Ecto neural progenitor cell (in vitro differentiated cells): ENCODE results near the gene NCAPD3.

Experiments
- DNase-seq: peaks from one replicate; pipeline ENCODE4 v3.0.0-alpha.2; 2018; ENCODE audit warnings: low spot score

NCAPD3 gene

DNA sequence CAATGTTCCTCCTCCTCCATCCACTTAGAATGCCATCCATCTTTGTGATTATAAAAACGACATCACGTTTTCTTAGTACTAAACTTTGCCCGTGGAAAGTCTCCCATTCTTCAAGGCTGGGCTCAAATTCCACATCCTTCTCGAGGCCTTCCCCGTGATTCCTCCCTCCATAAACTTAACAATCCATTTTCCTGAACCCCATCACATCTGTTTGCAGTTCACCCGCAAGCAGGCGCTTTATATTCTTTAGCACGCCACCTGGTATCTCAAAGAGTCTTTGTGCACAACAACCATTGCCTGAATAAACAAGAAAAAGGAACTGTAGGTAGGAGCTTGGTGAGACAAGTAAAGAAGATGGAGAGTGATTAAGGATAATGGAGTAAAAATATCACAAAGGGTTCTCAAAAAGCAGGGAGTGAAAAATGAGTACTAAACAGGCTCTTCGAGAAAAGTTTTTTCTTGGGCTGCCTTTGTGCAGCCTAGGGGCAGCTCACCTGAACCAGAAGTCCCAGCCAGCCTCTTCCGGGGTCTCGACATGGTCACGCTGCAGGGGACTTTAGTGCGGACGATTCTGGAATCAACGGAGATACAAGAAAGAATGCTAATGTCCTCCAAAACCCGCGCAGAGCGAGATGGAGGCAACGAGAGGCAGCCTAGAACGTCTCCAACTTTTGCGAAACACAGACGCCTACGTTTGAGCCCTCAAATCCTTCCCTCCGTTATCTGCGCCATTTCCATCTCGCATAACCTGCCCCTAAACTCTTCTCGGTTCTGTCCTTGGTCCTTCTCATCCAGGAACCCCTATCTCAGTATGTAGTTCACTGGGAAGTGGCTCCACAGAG, 28.8 kb upstream of the NCAPD3 start:
- DNase-seq: peak; percentile 57

DNA sequence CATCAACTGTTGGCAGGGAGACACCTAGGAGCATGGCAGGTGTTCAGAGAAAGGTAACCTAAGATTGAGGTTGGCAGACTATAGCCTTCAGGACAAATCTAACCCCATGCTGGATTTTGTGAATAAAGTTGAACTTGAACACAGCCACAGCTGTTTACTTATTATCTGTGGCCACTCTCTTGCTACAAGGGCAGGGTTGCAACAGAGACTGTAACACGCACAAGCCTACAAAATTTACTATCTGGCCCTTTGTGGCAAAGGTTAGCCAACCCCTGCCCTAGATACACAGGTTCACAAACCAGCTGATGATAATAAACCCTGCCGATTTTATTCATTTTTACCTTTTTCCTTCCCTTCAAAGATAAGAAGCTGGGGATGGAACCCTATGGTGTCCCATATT, 26.9 kb upstream of the NCAPD3 start:
- DNase-seq: no peak

DNA sequence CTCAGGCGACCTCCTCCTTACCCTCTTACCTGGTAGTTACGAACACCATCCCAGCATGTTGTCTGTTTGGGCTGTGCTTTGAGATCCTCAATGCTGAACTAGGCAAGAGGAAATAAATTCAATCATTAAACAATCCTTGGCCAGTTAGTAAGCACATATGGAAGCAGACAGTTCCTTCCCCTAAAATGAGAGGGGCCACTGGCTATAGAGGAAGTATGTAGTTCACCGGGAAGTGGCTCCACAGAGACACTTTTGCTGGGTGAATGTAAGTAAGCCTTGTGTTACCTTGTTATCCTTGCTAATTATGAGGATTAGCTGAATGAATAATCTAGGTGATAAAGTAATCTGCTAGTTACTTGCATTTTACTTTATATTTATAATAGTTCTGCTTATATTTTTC, 26.5 kb upstream of the NCAPD3 start:
- no peak for DNase-seq

DNA sequence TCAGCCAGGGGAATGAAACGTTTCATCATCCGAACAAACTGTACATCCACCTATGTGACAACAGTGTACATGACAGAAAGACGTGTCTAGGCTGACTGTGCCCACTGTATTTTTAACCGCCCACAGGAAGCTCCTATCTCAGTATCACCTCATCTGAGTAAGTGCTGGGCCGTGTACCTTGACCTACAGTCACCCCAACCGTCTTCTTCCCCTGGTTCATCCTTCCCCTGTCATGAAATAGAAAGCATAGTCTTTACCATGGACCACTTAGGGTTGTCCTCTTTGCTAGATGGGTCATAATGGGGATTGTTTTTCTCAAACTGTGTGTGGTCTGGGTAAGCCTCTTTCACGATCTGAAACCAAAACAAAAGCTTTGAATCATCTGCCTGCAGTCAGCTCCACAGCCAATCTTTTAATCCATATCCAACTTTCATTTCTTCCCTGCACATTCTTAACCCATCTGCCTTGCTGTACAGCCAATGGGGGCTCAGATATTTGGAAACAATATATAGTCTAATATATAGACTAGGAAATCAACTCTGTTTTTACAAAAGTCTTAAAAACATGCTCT, 25.2 kb upstream of the NCAPD3 start:
- no peak for DNase-seq

GRCh38 chr11:134246678-134247077, 22.9 kb upstream of the NCAPD3 start:
- no peak for DNase-seq

DNA sequence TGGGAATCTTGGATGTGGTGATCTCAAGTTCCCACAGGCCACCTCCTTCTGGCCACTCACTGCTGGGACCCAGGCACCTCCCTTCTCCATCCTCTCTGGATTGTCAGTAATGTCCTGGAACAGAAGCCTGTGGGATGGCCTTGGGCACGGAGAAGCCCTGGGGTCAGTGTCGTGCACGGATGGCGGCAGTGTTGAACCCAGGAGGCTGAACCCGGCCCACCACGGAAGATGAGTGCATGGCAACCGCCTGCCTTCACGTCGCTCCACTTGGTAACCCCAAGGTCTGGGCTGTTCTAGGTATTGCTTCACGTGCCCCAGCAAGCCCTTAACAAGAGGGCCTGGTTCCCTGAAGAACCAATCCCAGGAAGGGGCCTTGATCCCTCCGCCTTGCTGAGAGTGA, 22.3 kb upstream of the NCAPD3 start:
- no peak for DNase-seq

DNA sequence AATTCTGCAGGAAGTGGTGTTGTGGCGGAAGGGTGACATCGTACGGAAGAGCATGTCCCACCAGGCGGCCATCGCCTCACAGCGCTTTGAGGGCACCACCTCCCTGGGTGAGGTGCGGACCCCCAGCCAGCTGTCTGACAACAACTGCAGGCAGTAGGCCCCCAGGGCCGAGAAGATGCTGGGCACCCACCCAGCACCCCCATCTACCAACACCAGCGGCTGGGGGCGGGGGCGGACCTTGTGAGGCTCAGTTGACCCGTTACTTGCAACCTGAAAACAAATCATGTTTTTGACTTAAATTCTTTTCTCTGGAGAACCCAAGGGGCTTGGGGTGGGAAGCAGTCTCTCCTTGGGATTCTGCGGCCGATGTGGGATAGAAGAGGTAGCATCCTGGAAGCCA, 21.7 kb upstream of the NCAPD3 start:
- DNase-seq: no peak

DNA sequence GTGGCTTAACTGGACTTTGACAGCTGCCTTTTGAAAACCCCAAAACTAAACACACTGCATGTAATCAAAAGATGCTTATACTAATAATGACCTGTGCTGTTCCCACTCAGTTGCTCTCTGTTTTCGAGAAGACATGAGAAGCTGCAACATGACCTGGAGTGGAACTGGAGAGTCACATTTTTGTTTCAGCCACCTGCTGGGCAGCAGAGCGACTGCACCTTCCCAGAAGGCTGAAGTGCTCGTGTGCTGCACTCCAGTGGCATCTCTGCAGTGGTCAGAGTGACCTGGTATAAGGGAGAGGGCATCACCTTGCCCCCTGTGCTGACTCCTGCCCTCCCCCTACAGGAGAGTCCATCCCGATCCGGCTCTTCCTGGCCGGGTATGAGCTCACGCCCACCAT, 20.8 kb upstream of the NCAPD3 start:
- no peak for DNase-seq

GRCh38 chr11:134243913-134244312, 20.1 kb upstream of the NCAPD3 start:
- DNase-seq: no peak

DNA sequence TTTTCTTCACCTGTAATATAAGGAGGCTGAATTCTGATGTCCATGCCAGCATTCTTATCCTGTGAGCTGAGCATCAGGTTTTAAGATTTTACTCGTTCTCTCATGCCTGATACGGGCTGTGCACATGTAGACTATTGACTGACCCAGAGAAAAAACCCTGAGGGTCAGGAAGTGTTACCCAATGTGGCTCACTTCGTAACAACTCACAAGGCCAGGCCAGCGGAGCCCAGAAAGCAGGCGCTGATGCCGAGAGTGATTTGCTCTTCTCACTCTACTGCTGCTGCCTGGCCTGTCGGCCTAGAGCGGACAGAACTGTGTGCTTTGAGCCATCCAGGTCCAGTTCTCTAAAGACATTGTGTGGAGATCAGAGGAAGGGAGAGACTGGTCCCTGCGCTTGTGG, 18.6 kb upstream of the NCAPD3 start:
- DNase-seq: no peak

DNA sequence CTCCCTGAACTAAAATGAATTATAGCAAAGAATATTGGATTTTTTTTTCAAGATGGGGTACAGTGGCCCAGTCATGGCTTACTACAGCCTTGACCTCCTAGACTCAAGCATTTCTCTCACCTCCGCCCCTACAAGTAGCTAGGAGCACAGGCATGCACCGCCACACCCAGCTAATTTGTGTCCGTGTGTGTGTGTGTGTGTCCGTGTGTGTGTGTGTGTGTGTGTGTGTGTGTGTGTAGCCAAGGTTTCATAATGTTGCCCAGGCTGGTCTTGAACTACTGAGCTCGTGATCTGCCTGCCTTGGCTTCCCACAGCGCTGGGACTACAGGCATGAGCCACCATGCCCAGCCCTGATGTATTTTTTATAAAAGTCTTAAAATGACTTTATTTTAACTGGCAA, 16.8 kb upstream of the NCAPD3 start:
- no peak for DNase-seq

- no peak for DNase-seq
These were observed 15.2 kb upstream of the NCAPD3 start for GRCh38 chr11:134238956-134239355.

GRCh38 chr11:134237557-134237922, 13.8 kb upstream of the NCAPD3 start:
- DNase-seq: no peak

GRCh38 chr11:134236834-134237556, 13.2 kb upstream of the NCAPD3 start:
- DNase-seq: no peak

DNA sequence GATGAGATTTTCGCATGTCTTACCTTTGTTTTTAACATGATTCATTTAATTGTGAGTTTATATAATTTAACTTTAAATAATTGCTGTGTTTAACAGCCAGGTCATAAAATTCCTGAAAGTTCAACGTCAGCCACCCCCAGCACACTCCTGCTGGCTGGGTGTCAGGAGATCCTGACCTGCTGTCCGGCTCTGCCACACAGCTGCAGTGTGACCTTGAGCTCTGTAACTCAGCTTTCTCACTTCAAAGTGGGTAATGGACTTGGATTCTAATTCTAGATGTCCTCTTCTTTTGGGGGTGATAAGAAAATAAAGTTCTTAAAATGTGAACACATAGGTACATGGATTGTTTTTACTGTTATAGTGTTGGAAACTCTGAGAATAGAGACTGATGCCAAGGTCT, 11.6 kb upstream of the NCAPD3 start:
- DNase-seq: no peak

- no peak for DNase-seq
These were observed 10.0 kb upstream of the NCAPD3 start for GRCh38 chr11:134233729-134234179.

GRCh38 chr11:134231958-134232659, 8.3 kb upstream of the NCAPD3 start:
- DNase-seq: no peak

- DNase-seq: no peak
These were observed 6.6 kb upstream of the NCAPD3 start for GRCh38 chr11:134230339-134230738.

DNA sequence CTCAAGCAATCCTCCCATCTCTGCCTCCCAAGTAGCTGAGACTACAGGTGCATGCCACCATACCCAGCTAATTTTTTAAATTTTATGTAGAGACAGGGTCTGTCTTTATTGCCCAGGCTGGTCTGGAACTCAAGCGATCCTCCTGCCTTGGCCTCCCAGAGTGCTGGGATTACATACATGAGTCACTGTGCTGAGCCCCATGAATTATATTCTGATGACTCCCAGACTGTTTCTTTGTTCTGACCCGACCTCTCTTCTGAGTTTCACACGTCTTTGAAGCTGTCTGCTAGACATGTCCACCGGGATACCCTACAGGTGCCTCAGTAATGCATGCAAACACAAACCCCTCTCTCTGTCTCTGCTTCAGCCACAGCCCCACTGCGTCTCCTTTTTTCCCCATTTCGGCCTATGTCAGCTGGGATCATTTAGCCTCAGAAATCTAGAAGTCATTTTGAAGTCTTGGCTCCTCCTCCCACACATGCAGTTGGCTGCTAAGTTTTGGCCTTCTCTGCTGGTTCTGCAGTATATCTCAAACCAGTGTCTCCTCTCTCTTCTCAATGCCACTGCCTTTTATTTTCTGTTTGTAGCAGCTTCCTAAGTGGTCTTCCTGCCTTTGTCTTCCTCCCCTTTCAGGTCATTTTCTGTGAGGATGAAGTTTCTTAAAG, 5.5 kb upstream of the NCAPD3 start:
- no peak for DNase-seq

DNA sequence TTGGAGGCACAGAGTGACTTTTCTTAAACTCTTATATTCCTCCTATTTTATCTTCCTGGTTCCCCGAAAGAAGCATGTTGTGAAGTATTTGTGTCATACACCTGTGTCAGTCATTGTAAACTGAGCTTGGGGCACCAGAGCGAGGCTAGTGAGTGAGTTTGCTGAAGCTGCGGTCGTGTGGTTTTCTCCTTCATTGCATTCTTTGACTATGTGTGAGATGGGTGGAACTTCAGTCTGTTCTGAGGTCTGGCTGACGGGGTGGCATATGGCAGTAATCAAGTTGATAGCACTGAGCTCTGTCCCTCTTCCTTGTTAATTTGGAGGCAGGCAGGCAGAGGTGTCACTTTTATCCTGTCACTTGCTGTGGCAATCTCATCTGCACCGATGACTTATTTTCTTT, 4.9 kb upstream of the NCAPD3 start:
- no peak for DNase-seq

- DNase-seq: no peak
These were observed 3.1 kb upstream of the NCAPD3 start for GRCh38 chr11:134226806-134227325.
